Germinal center (tissue), 1 donor: Measurements from ENCODE around the gene GMDS.
"Not testable (repeated sequence)": the region's sequence is repeated elsewhere in the genome, so short reads cannot be mapped to it uniquely, and the experiment has no call there.

Experiments
- DNase-seq: peaks from one replicate; pipeline ENCODE4 v3.0.0; 2012; ENCODE audit warnings: mixed read lengths, low spot score

Gene GMDS

GRCh38 chr6:1679688-1680068 is 565.7 kb downstream of the GMDS start:
- DNase-seq, result no peak

GRCh38 chr6:1679031-1679687 is 566.2 kb downstream of the GMDS start:
- DNase-seq, result no peak

- DNase-seq, result no peak
Measured at GRCh38 chr6:1678201-1678600, 567.2 kb downstream of the GMDS start.

GRCh38 chr6:1672379-1672778 is 573.0 kb downstream of the GMDS start:
- DNase-seq, result no peak

GRCh38 chr6:1670711-1671462 is 574.5 kb downstream of the GMDS start:
- no peak for DNase-seq

GRCh38 chr6:1669996-1670395 is 575.4 kb downstream of the GMDS start:
- DNase-seq, result no peak

- not testable (repeated sequence) for DNase-seq
Measured at GRCh38 chr6:1668456-1668855, 576.9 kb downstream of the GMDS start.

GRCh38 chr6:1667805-1668175 is 577.6 kb downstream of the GMDS start:
- DNase-seq, result no peak

GRCh38 chr6:1667012-1667804 is 578.2 kb downstream of the GMDS start:
- DNase-seq, result no peak

- peak; percentile 70 for DNase-seq
Measured at GRCh38 chr6:1665214-1665613, 580.2 kb downstream of the GMDS start.

- no peak for DNase-seq
Measured at GRCh38 chr6:1664329-1664728, 581.1 kb downstream of the GMDS start.

- no peak for DNase-seq
Measured at GRCh38 chr6:1663511-1663910, 581.9 kb downstream of the GMDS start.

GRCh38 chr6:1662534-1662933 is 582.9 kb downstream of the GMDS start:
- DNase-seq, result no peak

GRCh38 chr6:1659816-1660215 is 585.6 kb downstream of the GMDS start:
- DNase-seq, result no peak

- DNase-seq, result no peak
Measured at GRCh38 chr6:1658212-1659005, 587.0 kb downstream of the GMDS start.

- DNase-seq, result no peak
Measured at GRCh38 chr6:1657771-1658165, 587.6 kb downstream of the GMDS start.

- no peak for DNase-seq
Measured at GRCh38 chr6:1657116-1657770, 588.2 kb downstream of the GMDS start.

GRCh38 chr6:1654054-1654453 is 591.4 kb downstream of the GMDS start:
- DNase-seq, result no peak

- no peak for DNase-seq
Measured at GRCh38 chr6:1652842-1653241, 592.6 kb downstream of the GMDS start.

- DNase-seq, result no peak
Measured at GRCh38 chr6:1651362-1651761, 594.0 kb downstream of the GMDS start.

GRCh38 chr6:1645466-1646185 is 599.8 kb downstream of the GMDS start:
- DNase-seq, result no peak
